IPS-NIHi11 (cell line): ENCODE measurements around the gene PIEZO1.
A peak's percentile ranks its signal among the peaks of the same experiment; 100 is the strongest.

Source experiments
- DNase-seq: peaks from one replicate; pipeline ENCODE4 v3.0.0; 2012; ENCODE audit warnings: mixed read lengths, low spot score

Gene PIEZO1

GRCh38 chr16:88815901-88816589 lies 31.0 kb upstream of the PIEZO1 start:
- DNase-seq: peak; percentile 68

- no peak for DNase-seq
Measured at GRCh38 chr16:88815227-88815626, 30.2 kb upstream of the PIEZO1 start.

- DNase-seq: no peak
Measured at GRCh38 chr16:88814144-88814502, 29.1 kb upstream of the PIEZO1 start.

- DNase-seq: no peak
Measured at GRCh38 chr16:88813269-88814143, 28.5 kb upstream of the PIEZO1 start.

GRCh38 chr16:88812513-88813268 lies 27.7 kb upstream of the PIEZO1 start:
- no peak for DNase-seq

GRCh38 chr16:88811769-88812512 lies 26.9 kb upstream of the PIEZO1 start, which contains the start of gene APRT:
APRT (minus strand) TSS chr16:88811928; CDS start chr16:88811899, 29 bp downstream.
- peak; percentile 96 for DNase-seq

- peak; percentile 71 for DNase-seq
Measured at GRCh38 chr16:88810912-88811768, 26.1 kb upstream of the PIEZO1 start.

GRCh38 chr16:88810166-88810911 lies 25.3 kb upstream of the PIEZO1 start:
- no peak for DNase-seq

GRCh38 chr16:88809676-88810165 lies 24.7 kb upstream of the PIEZO1 start:
- no peak for DNase-seq

- no peak for DNase-seq
Measured at GRCh38 chr16:88809068-88809675, 24.2 kb upstream of the PIEZO1 start.

GRCh38 chr16:88807626-88808453 lies 22.8 kb upstream of the PIEZO1 start:
- no peak for DNase-seq

- no peak for DNase-seq
Measured at GRCh38 chr16:88807142-88807625, 22.2 kb upstream of the PIEZO1 start.

GRCh38 chr16:88806491-88807111 lies 21.6 kb upstream of the PIEZO1 start:
- no peak for DNase-seq

- DNase-seq: no peak
Measured at GRCh38 chr16:88805887-88806393, 20.9 kb upstream of the PIEZO1 start.

GRCh38 chr16:88805340-88805715 lies 20.3 kb upstream of the PIEZO1 start:
- DNase-seq: no peak

- peak; percentile 75 for DNase-seq
Measured at GRCh38 chr16:88804552-88805339, 19.7 kb upstream of the PIEZO1 start.

GRCh38 chr16:88804173-88804551 lies 19.1 kb upstream of the PIEZO1 start:
- DNase-seq: no peak
